Esophagus squamous epithelium (tissue), 4 donors: ENCODE results near the gene TADA2B.

Experiments
- CTCF ChIP-seq, 6 experiments: fragments of 450-650 bp in 4 of 6; fragments of 200-600 bp in 2 of 6; sonication (generic) in 2 of 6; IDR thresholded peaks; one replicate each; pipeline ENCODE4 v1.5.1; 2016 to 2019; ENCODE audit warnings: antibody characterized with exemption in 6 of 6, mild to moderate bottlenecking in 4 of 6, moderate library complexity in 4 of 6
- POLR2A ChIP-seq, 4 donors: fragments of 450-650 bp; IDR thresholded peaks; one replicate each; pipeline ENCODE4 v1.6.1; 2017; ENCODE audit warnings: antibody characterized with exemption in 4 of 4, mild to moderate bottlenecking in 4 of 4, moderate library complexity in 3 of 4

GRCh38 chr4:7107166-7107905 lies 64.2 kb downstream of the TADA2B start:
- TF ChIP-seq CTCF (IDR thresholded peaks at IDR 0.05) = no peak
- TF ChIP-seq POLR2A (IDR thresholded peaks at IDR 0.05) = no peak
